ENCODE results near the gene ABLIM3. TPM values are rescaled to one million over a fixed set of nuclear protein-coding genes. Genes with fewer than 3 reads are reported as not detected.

Gene ABLIM3
- total RNA-seq, 1 experiment from 2014 or later, result 14.3 TPM

DNA sequence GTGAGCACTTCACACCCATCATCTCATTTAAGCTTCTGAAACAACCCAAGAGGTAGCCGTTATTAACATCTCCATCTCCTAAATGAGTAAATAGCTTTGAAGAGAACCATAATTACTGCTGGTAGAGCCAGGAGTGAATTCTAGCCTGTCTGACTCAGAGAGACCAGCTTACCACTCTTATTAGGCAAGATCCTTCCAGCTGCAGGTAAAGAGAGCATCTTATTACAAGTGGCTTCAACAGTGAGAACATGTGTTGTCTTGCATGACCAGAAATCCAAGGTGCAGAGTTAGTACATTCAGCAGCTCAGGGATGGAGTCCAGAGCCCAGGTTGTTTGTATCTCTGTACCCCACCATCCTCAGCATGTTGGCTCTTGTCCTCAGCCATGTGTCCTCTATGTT is 119.5 kb downstream of the ABLIM3 start:
- CTCF ChIA-PET, result no interaction called here

More for the DNA sequence above, 119.5 kb downstream of the ABLIM3 start:
- ChIA-PET RAD21 (ENCODE audit: low non-redundant PET in 1 of 2, low total read pairs in 2 of 2, uncharacterized antibody in 2 of 2, unreplicated experiment in 2 of 2) (no interaction called here), POLR2A (no interaction called here)
- Histone ChIP-seq H3K9me3 (ENCODE audit: control insufficient read depth in 1 of 2, insufficient read depth in 1 of 2, low read depth in 1 of 2, low read length in 2 of 2) (no peaks in the 10 kb centered on the region), H3K9ac (ENCODE audit: low read length) (no peak overlapping the region), H3K4me3 (replicated peaks in 1 of 2; ENCODE audit: low read depth in 1 of 2, low read length in 2 of 2) (no peak overlapping the region), H3K4me1 (ENCODE audit: control insufficient read depth in 1 of 2, insufficient read depth in 2 of 2, low read length in 2 of 2) (no peaks in the 10 kb centered on the region), H3K79me2 (ENCODE audit: insufficient read depth, low read length) (no peaks in the 10 kb centered on the region), H3K27ac (ENCODE audit: low read depth, low read length) (no peak overlapping the region), H3K36me3 (ENCODE audit: control insufficient read depth in 1 of 2, insufficient read depth in 2 of 2, low read length in 2 of 2) (no peaks in the 10 kb centered on the region), H4K20me1 (ENCODE audit: insufficient read depth) (no peaks in the 10 kb centered on the region), H2AFZ (ENCODE audit: low read depth, low read length, poor library complexity, severe bottlenecking) (no peak overlapping the region), H3K27me3 (ENCODE audit: insufficient read depth, low read length) (no peaks in the 10 kb centered on the region), H3K9me2 (ENCODE audit: insufficient read depth) (no peaks in the 10 kb centered on the region), H3K4me2 (ENCODE audit: low read length) (no peak overlapping the region)
- intact Hi-C loops (cut with micrococcal nuclease), result loop anchor here (10.0 kb wide), 1 partner anchor 304 kb away; no protein-coding TSS in a partner anchor
- BruUV-seq (replicated peaks), result no TSS peak
- DNase-seq (ENCODE audit: low read depth, low spot score) (no peak), ATAC-seq (no peak)
- TF ChIP-seq POLR2A (IDR thresholded peaks at IDR 0.05; ENCODE audit: borderline replicate concordance, extremely low read depth, insufficient read depth, insufficient read length), result no peak
- no peak for TF ChIP-seq SP1 (IDR thresholded peaks at IDR 0.05; ENCODE audit: low read depth)
- no peak for TF ChIP-seq ZNF274 (IDR thresholded peaks at IDR 0.05; ENCODE audit: low read depth, low read length)
- TF ChIP-seq, protein P1, sequence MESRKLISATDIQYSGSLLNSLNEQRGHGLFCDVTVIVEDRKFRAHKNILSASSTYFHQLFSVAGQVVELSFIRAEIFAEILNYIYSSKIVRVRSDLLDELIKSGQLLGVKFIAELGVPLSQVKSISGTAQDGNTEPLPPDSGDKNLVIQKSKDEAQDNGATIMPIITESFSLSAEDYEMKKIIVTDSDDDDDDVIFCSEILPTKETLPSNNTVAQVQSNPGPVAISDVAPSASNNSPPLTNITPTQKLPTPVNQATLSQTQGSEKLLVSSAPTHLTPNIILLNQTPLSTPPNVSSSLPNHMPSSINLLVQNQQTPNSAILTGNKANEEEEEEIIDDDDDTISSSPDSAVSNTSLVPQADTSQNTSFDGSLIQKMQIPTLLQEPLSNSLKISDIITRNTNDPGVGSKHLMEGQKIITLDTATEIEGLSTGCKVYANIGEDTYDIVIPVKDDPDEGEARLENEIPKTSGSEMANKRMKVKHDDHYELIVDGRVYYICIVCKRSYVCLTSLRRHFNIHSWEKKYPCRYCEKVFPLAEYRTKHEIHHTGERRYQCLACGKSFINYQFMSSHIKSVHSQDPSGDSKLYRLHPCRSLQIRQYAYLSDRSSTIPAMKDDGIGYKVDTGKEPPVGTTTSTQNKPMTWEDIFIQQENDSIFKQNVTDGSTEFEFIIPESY (IDR thresholded peaks at IDR 0.05; ENCODE audit: extremely low read depth, insufficient replicate concordance, low read length), result no peak
- no peak for TF ChIP-seq TCF7L2 (IDR thresholded peaks at IDR 0.05; ENCODE audit: borderline replicate concordance, extremely low read depth, insufficient read depth, insufficient read length)
- no peak for TF ChIP-seq EGR1 (IDR thresholded peaks at IDR 0.05; ENCODE audit: low read depth)
- TF ChIP-seq JUND (IDR thresholded peaks at IDR 0.05), result no peak
- TF ChIP-seq, protein P2, sequence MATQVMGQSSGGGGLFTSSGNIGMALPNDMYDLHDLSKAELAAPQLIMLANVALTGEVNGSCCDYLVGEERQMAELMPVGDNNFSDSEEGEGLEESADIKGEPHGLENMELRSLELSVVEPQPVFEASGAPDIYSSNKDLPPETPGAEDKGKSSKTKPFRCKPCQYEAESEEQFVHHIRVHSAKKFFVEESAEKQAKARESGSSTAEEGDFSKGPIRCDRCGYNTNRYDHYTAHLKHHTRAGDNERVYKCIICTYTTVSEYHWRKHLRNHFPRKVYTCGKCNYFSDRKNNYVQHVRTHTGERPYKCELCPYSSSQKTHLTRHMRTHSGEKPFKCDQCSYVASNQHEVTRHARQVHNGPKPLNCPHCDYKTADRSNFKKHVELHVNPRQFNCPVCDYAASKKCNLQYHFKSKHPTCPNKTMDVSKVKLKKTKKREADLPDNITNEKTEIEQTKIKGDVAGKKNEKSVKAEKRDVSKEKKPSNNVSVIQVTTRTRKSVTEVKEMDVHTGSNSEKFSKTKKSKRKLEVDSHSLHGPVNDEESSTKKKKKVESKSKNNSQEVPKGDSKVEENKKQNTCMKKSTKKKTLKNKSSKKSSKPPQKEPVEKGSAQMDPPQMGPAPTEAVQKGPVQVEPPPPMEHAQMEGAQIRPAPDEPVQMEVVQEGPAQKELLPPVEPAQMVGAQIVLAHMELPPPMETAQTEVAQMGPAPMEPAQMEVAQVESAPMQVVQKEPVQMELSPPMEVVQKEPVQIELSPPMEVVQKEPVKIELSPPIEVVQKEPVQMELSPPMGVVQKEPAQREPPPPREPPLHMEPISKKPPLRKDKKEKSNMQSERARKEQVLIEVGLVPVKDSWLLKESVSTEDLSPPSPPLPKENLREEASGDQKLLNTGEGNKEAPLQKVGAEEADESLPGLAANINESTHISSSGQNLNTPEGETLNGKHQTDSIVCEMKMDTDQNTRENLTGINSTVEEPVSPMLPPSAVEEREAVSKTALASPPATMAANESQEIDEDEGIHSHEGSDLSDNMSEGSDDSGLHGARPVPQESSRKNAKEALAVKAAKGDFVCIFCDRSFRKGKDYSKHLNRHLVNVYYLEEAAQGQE (IDR thresholded peaks at IDR 0.05; ENCODE audit: low read depth), result no peak
- TF ChIP-seq EZH2phosphoT487 (IDR thresholded peaks at IDR 0.05; ENCODE audit: borderline replicate concordance), result no peak
- TF ChIP-seq ELF1 (IDR thresholded peaks at IDR 0.05; ENCODE audit: borderline replicate concordance, low read depth), result no peak
- TF ChIP-seq CEBPB (IDR thresholded peaks at IDR 0.05; ENCODE audit: low read depth), result no peak
- TF ChIP-seq ZFX (IDR thresholded peaks at IDR 0.05), result no peak
- TF ChIP-seq, protein P3, sequence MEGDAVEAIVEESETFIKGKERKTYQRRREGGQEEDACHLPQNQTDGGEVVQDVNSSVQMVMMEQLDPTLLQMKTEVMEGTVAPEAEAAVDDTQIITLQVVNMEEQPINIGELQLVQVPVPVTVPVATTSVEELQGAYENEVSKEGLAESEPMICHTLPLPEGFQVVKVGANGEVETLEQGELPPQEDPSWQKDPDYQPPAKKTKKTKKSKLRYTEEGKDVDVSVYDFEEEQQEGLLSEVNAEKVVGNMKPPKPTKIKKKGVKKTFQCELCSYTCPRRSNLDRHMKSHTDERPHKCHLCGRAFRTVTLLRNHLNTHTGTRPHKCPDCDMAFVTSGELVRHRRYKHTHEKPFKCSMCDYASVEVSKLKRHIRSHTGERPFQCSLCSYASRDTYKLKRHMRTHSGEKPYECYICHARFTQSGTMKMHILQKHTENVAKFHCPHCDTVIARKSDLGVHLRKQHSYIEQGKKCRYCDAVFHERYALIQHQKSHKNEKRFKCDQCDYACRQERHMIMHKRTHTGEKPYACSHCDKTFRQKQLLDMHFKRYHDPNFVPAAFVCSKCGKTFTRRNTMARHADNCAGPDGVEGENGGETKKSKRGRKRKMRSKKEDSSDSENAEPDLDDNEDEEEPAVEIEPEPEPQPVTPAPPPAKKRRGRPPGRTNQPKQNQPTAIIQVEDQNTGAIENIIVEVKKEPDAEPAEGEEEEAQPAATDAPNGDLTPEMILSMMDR (IDR thresholded peaks at IDR 0.05 in 2 of 3, conservative IDR thresholded peaks at IDR 0.05 in 1 of 3; ENCODE audit: borderline replicate concordance in 1 of 3, insufficient read depth in 1 of 3, low read depth in 2 of 3, low read length in 2 of 3), result no peak
- TF ChIP-seq, protein P4, sequence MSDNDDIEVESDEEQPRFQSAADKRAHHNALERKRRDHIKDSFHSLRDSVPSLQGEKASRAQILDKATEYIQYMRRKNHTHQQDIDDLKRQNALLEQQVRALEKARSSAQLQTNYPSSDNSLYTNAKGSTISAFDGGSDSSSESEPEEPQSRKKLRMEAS (IDR thresholded peaks at IDR 0.05), result no peak
- TF ChIP-seq FOSL1 (IDR thresholded peaks at IDR 0.05; ENCODE audit: low read depth), result no peak

All from HCT116 (cell line).